Breast epithelium (tissue), 3 donors: ENCODE data around the gene GTF2IRD2.
"Not testable (repeated sequence)": the region's sequence is repeated elsewhere in the genome, so short reads cannot be mapped to it uniquely, and the experiment has no call there.

Experiments used
- CTCF ChIP-seq, 3 donors: fragments of 450-650 bp; IDR thresholded peaks; one replicate each; pipeline ENCODE4 v1.5.1; 2016 to 2017; ENCODE audit warnings: antibody characterized with exemption in 3 of 3, mild to moderate bottlenecking in 3 of 3, moderate library complexity in 3 of 3
- POLR2A ChIP-seq: fragments of 450-650 bp; IDR thresholded peaks from one replicate; pipeline ENCODE4 v1.6.1; 2016; ENCODE audit warnings: antibody characterized with exemption, mild to moderate bottlenecking, moderate library complexity
- POLR2AphosphoS5 ChIP-seq, 3 donors: sonication (generic); formaldehyde crosslinking; IDR thresholded peaks; one replicate each; pipeline ENCODE4 v1.6.1; 2017; ENCODE audit warnings: antibody characterized with exemption in 3 of 3

GRCh38 chr7:74849853-74850252 lies 1.6 kb downstream of the GTF2IRD2 start:
- TF ChIP-seq POLR2A; CTCF (IDR thresholded peaks at IDR 0.05); POLR2AphosphoS5 (IDR thresholded peaks at IDR 0.05): not testable (repeated sequence)
